Body of pancreas (tissue), 4 donors: Measurements from ENCODE around the gene LIPF.

Experiments
- POLR2A ChIP-seq, 3 donors: fragments of 450-650 bp; IDR thresholded peaks; one replicate each; pipeline ENCODE4 v1.6.1; 2016; ENCODE audit warnings: antibody characterized with exemption in 3 of 3, mild to moderate bottlenecking in 2 of 3
- TF ChIP-seq, protein P1 (sequence below), 7 experiments: fragments of 450-650 bp in 4 of 7; fragments of 200-600 bp in 3 of 7; sonication (generic) in 3 of 7; IDR thresholded peaks; one replicate each; pipeline ENCODE4 v1.5.1; 2016 to 2019; ENCODE audit warnings: antibody characterized with exemption in 7 of 7

DNA sequence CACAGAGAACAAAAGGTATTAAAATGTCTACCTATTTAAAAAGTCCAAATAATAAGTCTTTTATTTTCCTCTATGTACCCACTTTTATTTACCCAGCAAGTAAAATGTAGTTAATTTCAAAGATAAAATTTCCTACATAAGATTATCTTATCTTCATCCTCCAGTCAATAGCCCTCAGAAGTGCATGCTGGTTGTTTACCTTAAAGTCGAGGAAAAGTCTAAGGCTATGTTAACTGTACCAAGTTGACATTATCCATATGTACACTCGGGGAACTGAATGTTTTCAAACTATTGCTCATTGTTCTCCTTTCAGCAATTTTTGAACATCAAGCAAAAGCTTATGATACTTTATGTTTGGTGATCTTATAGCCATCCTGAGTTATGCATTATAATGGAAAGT is 24.1 kb upstream of the LIPF start:
- TF ChIP-seq, protein P1, sequence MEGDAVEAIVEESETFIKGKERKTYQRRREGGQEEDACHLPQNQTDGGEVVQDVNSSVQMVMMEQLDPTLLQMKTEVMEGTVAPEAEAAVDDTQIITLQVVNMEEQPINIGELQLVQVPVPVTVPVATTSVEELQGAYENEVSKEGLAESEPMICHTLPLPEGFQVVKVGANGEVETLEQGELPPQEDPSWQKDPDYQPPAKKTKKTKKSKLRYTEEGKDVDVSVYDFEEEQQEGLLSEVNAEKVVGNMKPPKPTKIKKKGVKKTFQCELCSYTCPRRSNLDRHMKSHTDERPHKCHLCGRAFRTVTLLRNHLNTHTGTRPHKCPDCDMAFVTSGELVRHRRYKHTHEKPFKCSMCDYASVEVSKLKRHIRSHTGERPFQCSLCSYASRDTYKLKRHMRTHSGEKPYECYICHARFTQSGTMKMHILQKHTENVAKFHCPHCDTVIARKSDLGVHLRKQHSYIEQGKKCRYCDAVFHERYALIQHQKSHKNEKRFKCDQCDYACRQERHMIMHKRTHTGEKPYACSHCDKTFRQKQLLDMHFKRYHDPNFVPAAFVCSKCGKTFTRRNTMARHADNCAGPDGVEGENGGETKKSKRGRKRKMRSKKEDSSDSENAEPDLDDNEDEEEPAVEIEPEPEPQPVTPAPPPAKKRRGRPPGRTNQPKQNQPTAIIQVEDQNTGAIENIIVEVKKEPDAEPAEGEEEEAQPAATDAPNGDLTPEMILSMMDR (IDR thresholded peaks at IDR 0.05), result no peak
- no peak for TF ChIP-seq POLR2A (IDR thresholded peaks at IDR 0.05)
